HFF-Myc (cell line): ENCODE measurements around the gene PPIF.
"Not testable (repeated sequence)": the region's sequence is repeated elsewhere in the genome, so short reads cannot be mapped to it uniquely, and the experiment has no call there.

Experiments
- DNase-seq: peaks from one replicate; pipeline ENCODE4 v3.0.0-alpha.2; 2011; ENCODE audit warnings: low read depth; ENCODE audit errors: extremely low read depth
- H3K4me3 ChIP-seq: replicated peaks from 2 replicates; pipeline ENCODE4 v1.5.1; 2011; ENCODE audit warnings: low read depth, mild to moderate bottlenecking, control low read depth, low read length
- CTCF ChIP-seq: IDR thresholded peaks from 2 replicates; pipeline ENCODE4 v1.5.1; 2012; ENCODE audit warnings: mild to moderate bottlenecking, low read depth, low read length, control low read depth; ENCODE audit errors: missing control alignments

Gene PPIF

DNA sequence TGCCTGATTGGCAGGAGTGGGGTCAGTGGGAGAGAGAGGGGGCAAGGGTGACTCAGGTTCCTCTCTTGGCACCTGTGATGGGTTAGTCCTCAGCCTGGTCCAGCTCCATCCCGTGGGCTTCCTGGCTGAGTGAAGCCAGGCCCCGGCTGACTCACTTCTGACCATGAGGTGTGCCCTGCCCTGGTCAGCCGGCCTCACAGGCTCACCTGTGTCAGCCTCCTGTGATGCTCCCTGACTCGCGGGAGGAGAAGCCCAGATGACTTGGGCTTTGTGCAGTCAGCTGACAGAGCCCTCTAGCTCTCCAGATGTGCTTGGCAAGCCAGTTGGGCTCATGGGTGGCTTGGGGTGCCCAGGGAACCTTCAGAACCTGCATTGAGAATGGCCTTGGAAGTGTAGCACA is 16.0 kb upstream of the PPIF start:
- no peak overlapping the region for H3K4me3 ChIP-seq
- DNase-seq = no peak
- no peak for TF ChIP-seq CTCF

DNA sequence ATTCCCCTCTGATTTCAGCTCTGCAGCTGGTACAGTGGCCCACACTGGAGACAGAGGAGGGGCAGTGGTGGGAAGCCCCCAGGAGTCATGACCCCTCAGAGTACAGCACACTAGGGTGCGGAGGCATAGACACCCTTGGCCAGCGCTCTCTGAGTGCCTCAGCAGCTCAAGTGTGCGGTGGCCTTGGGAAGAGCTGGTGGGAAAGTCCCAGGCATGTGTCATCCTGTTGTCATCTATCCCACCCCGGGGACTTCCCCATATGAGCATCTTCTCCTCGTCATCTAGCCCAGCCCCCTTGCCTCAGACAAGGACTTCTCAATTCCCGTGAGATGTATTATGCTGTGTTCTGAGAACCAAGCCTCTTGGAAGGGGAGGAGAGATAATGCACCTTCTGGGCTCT is 15.6 kb upstream of the PPIF start:
- no peak for DNase-seq
- no peak overlapping the region for H3K4me3 ChIP-seq
- TF ChIP-seq CTCF = no peak

- H3K4me3 ChIP-seq, DNase-seq: not testable (repeated sequence)
Measured at GRCh38 chr10:79332610-79333315, 14.5 kb upstream of the PPIF start.

GRCh38 chr10:79333513-79333912 is 13.8 kb upstream of the PPIF start:
- no peak for TF ChIP-seq CTCF
- no peak for DNase-seq

DNA sequence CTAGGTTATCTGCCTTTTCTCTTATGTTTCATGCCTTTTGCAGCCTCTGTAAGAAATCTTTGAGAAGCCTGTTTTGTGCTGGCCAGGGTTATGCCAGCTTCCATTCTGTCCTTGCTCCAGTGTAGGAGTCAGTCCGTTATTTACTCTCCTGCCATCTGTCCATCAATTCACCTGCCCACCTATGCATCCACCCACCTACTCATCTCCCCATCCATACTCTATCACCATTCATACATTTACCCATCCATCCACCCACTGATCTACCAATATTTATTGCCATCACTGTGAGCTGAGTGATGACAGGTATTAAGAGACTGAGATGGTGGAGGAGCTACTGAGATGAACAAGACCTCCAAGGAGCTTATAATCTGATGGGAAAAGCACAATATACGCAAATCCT is 12.7 kb upstream of the PPIF start:
- no peak for DNase-seq
- TF ChIP-seq CTCF = no peak
- no peak overlapping the region for H3K4me3 ChIP-seq

More at GRCh38 chr10:79333513-79333912, 13.8 kb upstream of the PPIF start:
- no peak overlapping the region for H3K4me3 ChIP-seq

GRCh38 chr10:79335094-79335469 is 12.2 kb upstream of the PPIF start:
- H3K4me3 ChIP-seq = no peak overlapping the region
- no peak for TF ChIP-seq CTCF
- DNase-seq = no peak

GRCh38 chr10:79335470-79336235 is 11.6 kb upstream of the PPIF start:
- no peak for TF ChIP-seq CTCF
- no peak for DNase-seq

More at GRCh38 chr10:79335470-79336235, 11.6 kb upstream of the PPIF start:
- H3K4me3 ChIP-seq = no peak overlapping the region
